HG03439 (cell line): ENCODE results near the gene ITPKC.
A peak's percentile ranks its signal among the peaks of the same experiment; 100 is the strongest.
"Not testable (repeated sequence)": the region's sequence is repeated elsewhere in the genome, so short reads cannot be mapped to it uniquely, and the experiment has no call there.

Experiments
- ATAC-seq: cut with Tn5 transposase; IDR thresholded peaks from one replicate; pipeline ENCODE4 v1.9.1; 2021; ENCODE audit warnings: mild to moderate bottlenecking, moderate library complexity; ENCODE audit not compliant: unreplicated experiment

ITPKC gene

DNA sequence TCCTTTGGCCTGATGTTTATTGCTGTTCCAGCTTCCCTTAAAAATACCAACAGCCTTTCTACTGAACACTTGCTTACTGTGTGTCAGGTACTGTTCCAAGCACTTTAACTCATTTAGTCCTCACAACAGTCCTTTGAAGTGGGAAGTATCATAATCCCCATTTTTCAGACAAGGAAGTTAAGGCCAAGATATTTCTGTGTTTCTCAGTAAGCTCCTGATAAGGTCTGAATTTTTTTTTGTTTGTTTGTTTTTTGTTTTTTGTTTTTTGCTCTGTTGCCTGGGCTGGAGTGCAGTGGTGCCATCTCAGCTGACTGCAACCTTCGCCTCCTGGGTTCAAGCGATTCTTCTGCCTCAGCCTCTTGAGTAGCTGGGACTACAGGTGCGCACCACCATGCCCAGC, 41.6 kb downstream of the ITPKC start:
- ATAC-seq: no peak

DNA sequence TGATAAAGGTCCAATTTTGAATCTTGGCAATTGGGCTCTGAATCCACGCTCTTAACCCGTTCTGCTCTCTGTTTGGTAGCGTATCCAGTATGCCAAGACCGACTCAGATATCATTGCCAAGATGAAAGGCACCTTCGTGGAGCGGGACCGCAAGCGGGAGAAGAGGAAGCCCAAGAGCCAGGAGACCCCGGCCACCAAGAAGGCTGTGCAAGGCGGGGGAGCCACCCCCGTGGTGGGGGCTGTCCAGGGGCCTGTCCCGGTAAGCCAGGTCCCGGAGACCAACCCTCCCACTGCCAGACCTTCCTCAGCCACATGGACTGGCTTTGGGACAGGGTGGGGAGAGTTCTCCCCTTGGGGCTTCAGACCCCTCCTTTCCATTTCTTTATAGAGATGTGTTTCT, 42.4 kb downstream of the ITPKC start:
- no peak for ATAC-seq

DNA sequence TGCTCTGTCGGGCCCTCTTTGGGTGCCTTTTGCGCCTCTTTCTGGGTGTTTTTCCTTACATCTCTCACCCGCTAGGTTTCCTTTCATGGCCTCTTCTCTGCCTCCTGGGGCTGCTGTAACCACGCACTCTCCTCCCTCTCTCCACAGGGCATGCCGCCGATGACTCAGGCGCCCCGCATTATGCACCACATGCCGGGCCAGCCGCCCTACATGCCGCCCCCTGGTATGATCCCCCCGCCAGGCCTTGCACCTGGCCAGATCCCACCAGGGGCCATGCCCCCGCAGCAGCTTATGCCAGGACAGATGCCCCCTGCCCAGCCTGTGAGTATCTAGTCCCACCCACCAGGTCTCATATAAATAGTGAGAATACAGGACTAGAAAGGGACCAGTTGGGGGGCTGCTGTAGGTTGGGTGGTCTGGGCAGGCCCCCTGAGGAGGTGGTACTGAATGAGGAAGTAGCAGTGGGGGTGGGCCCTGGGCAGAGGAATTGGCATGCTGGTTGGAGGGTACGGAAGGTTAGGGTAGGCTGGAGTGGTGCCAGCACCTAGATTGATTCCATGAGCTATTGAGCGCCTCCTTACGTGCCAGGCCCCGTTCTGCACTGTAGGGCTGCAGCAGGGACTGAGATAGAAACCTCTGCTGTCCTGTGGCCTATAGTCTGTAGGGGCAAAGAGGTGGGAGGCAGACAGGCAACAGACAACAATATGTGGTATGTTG, 46.0 kb downstream of the ITPKC start:
- no peak for ATAC-seq

DNA sequence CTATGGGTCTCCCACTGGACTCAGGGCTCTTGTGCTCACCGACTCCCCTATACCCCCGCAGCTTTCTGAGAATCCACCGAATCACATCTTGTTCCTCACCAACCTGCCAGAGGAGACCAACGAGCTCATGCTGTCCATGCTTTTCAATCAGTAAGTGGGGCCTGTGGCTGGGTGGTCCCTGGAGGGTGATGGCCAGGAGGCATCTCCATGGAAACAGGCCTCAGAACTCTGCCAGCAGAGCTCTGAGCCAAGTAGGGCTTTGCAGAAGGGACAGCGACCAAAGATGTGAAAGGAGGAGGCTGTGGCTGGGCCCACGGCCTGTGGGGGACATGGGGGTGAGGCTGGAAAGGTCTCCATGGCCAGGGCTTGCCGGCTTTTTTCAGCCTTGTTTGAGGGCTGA, 46.6 kb downstream of the ITPKC start:
- no peak for ATAC-seq

DNA sequence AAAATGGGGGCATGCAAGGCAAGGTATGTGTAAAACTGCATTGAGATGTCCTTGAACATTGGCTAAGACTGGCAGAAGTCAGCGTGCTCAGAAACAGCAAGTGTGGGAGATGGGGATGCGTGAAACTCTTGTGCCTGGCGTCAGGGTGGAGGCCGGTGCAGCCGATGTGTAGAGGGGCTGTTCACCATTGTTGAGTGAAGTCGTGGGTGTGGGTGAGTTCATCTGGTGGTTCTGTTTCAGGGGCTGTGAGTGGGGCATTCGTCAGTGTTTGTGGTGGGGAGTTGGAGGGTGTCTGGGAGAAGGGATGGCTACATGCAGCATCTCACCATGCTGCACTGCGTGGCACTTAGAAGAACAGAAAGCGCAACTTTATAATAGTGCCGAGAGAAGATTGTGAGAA, 47.1 kb downstream of the ITPKC start:
- ATAC-seq: no peak

DNA sequence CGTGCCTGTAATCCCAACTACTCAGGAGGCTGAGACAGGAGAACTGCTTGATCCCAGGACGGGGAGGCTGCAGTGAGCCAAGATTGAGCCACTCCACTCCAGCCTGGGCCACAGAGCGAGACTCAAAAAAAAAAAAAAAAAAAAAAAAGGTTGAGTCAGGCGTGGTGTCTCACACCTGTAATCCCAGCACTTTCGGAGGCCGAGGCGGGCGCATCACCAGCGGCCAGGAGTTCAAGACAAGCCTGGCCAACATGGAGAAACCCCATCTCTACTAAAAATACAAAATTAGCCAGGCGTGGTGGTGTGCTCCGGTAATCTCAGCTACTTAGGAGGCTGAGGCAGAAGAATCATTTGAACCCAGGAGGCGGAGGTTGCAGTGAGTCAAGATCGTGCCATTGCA, 49.5 kb downstream of the ITPKC start:
- ATAC-seq: not testable (repeated sequence)

DNA sequence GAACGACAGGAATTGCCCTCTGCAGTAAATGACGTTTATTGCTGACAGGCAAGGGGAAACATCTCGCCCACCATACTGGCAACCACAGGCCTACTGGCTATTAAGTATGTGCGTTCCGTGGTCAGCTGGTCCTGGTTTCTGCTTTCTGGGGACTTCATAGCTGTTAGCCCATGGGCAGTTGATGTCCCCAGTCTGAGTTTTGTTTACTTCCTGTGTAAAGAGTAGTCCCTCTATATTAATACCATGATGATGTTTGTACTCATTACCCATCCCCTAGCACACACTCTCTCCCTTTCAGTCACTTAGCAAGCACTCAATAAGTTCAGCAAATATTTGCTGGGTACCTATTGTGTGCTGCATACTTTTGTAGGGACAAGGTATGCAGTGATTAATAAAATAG, 52.0 kb downstream of the ITPKC start:
- ATAC-seq: no peak

DNA sequence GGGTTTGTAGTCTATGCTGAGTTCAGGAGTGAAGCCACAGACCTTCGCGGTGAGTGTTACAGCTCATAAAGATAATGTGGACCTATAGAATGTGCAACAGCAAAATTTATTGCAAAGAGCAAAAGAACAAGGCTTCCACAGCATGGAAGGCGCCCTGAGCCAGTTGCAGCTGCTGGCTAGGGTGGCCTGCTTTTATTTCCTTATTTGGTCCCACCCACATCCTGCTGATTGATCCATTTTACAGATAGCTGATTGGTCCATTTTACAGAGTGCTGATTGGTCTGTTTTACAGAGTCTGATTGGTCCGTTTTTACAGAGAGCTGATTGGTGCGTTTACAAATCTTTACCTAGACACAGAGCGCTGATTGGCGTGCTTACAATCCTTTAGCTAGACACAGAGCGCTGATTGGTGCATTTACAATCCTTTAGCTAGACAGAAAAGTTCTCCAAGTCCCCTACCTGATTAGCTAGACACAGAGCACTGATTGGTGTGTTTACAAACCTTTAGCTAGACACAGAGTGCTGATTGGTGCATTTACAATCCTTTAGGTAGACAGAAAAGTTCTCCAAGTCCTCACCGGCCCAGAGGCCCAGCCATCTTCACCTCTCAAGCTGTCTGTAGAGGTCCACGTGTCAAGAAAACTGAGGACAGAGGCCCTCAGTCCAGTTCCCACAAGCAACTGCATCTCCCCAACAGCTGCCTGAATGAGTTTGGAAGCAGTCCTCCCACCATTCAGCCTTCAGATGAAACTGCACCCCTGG, 54.4 kb downstream of the ITPKC start:
- ATAC-seq: not testable (repeated sequence)

DNA sequence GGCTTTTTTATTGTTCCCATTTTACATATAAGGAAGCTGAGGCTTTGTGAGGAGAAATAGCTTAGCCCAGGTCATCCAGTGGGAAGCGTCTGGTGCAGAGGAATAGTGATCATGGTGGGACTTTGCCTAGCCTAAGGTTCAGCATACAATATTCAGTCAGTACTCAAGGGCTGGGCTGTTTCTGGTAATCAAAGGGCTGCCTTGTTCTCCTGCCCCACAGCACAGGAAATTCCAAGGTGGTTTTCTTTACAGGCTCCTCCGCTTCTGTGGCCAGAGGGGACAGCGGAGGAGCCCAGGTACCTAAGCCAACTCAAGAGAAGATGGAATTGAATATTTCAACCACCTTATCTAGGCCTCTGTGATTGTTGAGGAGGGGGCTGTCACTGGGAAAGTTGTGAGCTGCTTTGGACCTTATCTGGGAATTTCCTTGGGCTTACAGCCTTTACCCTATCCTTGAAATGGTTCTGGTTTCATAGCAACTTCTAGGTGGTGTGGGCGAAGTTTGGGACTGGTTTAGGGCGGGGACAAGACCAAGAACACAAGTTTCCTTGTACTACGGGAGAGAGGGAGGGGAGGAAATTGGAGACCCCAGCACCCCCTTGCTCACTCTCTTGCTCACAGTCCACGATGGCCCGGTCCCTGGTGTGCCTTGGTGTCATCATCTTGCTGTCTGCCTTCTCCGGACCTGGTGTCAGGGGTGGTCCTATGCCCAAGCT, 58.2 kb downstream of the ITPKC start, which contains the start of gene MIA:
TSS of gene MIA (plus strand) at position 606 of the 716 bp plus-strand sequence. CDS start at position 628, 22 bp downstream.
- no peak for ATAC-seq

DNA sequence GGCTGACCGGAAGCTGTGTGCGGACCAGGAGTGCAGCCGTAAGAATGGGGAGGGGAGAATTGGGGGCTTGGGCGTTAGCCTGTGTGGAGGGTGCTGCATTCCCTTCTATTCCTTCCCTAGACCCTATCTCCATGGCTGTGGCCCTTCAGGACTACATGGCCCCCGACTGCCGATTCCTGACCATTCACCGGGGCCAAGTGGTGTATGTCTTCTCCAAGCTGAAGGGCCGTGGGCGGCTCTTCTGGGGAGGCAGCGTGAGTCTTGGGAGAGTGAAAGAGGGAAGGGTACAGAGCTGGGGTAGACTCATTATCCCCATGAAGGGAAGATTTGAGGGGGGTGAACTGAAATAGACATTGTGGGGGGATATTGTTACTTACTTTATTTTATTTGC, 58.7 kb downstream of the ITPKC start:
- ATAC-seq: no peak

DNA sequence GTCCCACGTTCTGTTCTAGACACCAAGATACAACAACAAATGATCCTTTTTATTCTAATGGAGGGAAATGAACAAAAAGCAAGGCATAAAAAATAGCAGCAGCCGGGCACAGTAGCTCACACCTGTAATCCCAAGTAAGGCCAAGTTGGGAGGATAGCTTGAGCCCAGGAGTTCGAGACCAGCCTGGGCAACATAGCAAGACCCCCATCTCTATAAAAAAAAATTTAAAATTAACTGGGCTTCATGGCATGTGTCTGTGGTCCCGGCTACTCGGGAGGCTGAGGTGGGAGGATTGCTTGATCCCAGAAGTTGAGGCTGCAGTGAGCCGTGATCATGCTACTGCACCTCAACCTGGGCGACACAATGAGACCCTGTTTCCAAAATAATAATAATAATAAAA, 59.5 kb downstream of the ITPKC start:
- no peak for ATAC-seq

DNA sequence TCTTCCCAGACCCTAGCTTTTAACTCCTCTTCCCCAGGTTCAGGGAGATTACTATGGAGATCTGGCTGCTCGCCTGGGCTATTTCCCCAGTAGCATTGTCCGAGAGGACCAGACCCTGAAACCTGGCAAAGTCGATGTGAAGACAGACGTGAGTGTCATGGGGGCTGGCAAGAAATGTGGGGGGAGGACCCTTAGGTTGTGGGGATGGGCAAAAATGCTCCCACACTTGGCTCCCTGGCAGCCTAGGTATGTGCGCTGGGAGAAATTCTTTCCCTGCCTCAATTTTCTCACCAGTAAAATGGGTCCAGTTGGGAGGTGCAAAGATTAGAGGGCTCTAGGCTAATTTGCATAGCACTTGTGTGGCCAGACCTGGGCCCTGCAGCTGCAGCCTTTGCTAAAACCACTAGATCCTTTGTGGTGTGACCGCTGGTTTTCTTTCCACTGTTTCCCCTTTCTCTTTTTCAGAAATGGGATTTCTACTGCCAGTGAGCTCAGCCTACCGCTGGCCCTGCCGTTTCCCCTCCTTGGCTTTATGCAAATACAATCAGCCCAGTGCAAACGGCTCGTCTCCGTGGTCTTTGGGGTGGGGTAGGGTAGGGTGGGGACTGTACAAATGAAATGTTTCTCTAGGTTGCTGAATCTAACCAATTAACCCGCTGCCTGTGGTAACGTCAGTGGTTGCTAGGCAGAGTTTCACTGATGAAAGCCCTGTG, 60.2 kb downstream of the ITPKC start:
- ATAC-seq: peak; percentile 68

DNA sequence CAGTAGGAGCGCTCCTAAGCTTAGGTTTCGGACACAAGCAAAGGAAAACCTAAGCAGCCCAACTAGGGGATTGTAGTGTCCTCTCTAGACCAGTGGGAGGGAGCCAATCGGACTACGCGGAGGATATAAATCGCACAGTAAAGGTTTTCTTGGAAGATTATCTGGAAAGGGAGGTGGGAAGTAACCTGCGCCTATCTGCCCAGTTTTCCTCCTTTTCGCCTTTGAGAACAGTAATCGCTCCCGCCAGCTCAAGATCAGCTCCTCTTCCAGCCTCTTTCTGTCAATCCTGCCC, 60.7 kb downstream of the ITPKC start:
- ATAC-seq: no peak

DNA sequence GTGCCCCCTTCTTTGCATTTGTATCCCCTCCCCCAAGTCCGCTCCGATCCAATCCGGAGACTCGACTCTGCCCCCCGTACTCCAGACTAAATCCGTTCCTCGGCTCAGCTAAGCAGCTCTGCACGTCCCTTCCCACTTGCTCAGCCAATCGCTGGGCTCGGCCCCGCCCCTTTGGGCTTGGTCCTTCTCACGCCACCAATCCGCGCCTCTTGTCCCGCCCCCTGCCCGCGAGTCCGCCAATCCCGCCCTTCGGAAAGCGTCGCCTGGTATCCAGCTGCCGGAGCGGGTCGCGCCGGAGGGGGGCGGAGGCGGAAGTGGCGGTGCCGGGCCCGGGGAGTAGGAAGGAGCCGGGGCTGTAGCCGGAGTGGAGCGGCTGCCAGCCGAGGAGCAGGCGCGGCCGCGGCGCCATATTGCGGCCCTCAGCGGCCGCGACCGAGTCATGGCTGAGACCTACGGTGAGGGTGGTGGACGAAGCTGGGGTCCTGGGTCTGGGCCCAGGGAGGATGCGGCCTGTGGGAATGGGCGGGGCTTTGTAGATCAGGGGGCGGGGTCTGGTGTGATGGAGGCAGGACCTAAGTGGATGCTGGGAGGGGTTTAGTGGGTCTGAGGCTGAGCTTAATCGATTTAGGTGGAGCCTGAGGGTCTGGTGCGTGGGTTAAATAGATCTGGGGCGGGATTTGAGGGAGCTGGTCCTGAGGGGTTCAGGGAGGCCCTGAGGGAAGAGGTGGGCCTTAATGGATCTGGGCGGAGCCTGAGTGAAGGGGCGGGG, 61.2 kb downstream of the ITPKC start, which contains the start of gene RAB4B:
TSS of gene RAB4B (plus strand) at position 311 of the 769 bp plus-strand sequence. CDS start at position 440, 129 bp downstream.
- peak; percentile 60 for ATAC-seq

DNA sequence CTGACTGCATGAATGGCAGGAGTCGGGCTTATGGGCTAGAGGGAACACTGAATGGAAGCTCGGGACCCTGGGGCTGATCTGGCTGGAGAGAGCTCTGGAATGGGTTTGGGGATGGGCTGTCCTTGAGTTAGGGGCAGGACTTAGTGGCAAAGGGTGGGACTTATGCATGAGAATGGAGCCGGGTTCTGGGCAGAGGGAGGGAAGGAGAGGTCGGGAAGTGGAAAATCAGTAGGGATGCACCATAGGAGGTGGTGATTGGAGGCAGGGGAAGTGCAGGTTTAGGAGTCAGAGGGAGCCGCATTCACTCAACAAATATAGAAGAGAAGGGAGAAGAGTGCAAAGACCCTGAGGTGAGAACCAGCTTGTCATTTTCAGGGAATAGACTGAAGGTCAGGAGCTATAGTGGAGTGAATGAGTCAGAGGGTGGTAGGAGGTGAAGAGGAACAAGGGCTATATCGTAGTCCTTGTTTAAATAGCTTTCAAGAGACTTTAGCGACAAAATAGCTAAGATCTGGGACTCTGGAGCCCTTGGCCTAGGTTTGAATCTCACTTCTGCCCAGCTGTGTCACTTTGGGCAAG, 61.9 kb downstream of the ITPKC start:
- ATAC-seq: no peak

DNA sequence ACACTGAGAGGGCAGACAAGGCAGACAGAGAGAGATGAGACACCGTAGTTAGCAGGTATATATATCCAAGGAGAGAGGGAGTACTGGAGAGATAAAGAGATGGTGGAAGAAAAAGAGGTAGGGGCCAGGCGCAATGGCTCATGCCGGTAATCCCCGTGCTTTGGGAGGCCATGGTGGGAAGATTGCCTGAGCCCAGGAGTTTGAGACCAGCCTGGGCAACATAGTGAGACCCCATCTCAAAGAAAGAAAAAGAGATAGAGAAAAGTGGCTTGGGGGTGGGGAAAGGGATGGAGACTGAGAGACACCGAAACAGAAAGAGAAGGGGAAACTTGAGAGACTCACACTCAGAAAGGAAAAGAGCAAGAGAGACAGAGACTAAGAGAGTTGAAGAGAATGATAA, 63.7 kb downstream of the ITPKC start:
- no peak for ATAC-seq

DNA sequence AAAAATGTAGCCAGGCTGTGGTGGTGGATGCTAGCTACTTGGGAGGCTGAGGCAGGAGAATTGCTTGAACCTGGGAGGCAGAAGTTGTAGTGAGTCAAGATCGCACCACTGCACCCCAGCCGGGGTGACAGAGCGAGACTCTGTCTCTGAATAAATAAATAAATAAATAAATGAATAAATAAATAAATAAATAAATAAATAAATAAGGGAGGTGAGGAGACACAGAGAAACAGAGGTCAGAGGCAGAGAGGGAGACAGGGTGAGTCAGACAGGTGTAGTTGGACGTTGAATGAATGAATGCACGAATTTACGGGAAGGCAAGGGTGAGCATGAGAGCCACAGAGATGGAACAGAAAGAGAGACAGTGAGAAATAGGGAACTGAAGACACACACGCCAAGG, 64.2 kb downstream of the ITPKC start:
- no peak for ATAC-seq

DNA sequence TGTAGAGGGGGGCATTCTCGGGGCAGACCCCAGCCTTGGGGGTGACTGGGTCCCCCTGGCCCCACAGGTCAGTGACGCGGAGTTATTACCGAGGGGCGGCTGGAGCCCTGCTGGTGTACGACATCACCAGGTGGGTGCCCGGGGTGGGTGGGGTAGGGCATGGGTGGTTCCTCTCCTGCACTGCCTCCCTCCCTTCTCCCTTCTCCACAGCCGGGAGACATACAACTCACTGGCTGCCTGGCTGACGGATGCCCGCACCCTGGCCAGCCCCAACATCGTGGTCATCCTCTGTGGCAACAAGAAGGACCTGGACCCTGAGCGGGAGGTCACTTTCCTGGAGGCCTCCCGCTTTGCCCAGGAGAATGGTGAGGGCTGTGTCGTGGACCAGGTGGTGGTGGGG, 66.8 kb downstream of the ITPKC start:
- no peak for ATAC-seq

DNA sequence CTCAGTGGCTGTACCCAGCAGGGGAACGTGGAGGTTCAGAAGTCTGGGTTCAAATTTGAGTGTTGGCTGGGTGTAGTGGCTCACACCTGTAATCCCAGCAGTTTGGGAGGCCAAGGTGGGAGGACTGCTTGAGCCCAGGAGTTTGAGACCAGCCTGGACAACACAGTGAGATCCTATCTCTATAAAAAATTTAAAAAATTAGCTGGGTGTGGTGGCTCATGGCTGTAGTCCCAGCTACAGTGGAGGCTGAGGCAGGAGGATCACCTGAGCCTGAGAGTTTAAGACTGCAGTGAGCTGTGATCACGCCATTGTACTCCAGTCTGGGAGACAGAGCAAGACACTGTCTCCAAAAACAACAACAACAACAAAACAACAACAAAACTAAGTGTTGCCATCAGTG, 67.2 kb downstream of the ITPKC start:
- ATAC-seq: not testable (repeated sequence)

DNA sequence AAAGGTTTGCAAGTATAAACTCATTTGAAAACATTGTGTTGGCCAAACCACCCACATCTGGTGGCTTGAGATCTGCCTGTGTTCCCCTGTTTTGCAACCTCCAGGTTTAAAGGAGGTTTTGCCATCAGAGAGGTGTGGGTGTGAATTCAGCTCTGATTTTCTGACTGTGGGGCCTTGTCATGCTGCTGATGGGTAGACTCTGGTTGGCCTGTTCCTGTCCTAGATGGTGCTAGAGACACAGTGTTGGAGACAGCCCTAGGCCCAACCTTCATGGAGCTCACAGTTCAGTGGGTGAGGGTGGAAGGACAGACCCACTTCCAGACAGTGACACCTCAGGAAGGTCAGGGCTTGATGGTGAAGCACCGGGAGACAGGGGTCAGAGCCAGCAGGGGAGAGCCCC, 68.6 kb downstream of the ITPKC start:
- ATAC-seq: no peak
